ENCODE results near the gene TRAF2.

DNA sequence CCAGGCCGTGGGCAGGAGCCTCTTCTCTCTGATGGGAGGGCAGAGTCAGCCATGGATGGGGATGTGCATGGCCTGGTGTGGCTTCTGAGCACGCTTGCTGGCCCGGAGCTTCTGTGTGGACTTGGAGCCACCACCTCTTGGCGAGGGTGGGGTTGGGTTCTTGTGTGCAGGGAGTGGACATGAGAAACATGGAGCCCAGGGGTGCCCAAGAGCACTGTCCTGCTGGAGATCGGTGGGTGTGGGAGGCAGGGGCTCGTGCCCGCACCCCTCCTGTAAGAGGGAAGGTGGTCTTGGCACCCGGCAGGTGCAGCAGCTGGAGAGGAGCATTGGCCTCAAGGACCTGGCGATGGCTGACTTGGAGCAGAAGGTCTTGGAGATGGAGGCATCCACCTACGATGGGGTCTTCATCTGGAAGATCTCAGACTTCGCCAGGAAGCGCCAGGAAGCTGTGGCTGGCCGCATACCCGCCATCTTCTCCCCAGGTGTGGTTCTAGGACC, 34.5 kb downstream of the TRAF2 start:
- no peak for TF ChIP-seq ZKSCAN8 (CRISPR knock-in tag; IDR thresholded peaks at IDR 0.05; ENCODE audit: borderline replicate concordance)
- TF ChIP-seq SUZ12 (IDR thresholded peaks at IDR 0.05; ENCODE audit: low read depth, low read length), result no peak
- TF ChIP-seq MBNL3 (CRISPR knock-in tag; conservative IDR thresholded peaks at IDR 0.05), result no peak
- TF ChIP-seq, protein P1, sequence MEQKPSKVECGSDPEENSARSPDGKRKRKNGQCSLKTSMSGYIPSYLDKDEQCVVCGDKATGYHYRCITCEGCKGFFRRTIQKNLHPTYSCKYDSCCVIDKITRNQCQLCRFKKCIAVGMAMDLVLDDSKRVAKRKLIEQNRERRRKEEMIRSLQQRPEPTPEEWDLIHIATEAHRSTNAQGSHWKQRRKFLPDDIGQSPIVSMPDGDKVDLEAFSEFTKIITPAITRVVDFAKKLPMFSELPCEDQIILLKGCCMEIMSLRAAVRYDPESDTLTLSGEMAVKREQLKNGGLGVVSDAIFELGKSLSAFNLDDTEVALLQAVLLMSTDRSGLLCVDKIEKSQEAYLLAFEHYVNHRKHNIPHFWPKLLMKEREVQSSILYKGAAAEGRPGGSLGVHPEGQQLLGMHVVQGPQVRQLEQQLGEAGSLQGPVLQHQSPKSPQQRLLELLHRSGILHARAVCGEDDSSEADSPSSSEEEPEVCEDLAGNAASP (CRISPR knock-in tag; IDR thresholded peaks at IDR 0.05; ENCODE audit: borderline replicate concordance), result no peak
- TF ChIP-seq, protein P2, sequence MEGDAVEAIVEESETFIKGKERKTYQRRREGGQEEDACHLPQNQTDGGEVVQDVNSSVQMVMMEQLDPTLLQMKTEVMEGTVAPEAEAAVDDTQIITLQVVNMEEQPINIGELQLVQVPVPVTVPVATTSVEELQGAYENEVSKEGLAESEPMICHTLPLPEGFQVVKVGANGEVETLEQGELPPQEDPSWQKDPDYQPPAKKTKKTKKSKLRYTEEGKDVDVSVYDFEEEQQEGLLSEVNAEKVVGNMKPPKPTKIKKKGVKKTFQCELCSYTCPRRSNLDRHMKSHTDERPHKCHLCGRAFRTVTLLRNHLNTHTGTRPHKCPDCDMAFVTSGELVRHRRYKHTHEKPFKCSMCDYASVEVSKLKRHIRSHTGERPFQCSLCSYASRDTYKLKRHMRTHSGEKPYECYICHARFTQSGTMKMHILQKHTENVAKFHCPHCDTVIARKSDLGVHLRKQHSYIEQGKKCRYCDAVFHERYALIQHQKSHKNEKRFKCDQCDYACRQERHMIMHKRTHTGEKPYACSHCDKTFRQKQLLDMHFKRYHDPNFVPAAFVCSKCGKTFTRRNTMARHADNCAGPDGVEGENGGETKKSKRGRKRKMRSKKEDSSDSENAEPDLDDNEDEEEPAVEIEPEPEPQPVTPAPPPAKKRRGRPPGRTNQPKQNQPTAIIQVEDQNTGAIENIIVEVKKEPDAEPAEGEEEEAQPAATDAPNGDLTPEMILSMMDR (CRISPR knock-in tag; IDR thresholded peaks at IDR 0.05), result no peak
- no peak for TF ChIP-seq MTF1 (CRISPR knock-in tag; IDR thresholded peaks at IDR 0.05)
- no peak for TF ChIP-seq RBM39 (IDR thresholded peaks at IDR 0.05; ENCODE audit: low read depth, low read length, poor library complexity, severe bottlenecking)
- TF ChIP-seq HOXD1 (CRISPR knock-in tag; IDR thresholded peaks at IDR 0.05), result no peak
- TF ChIP-seq, protein P3, sequence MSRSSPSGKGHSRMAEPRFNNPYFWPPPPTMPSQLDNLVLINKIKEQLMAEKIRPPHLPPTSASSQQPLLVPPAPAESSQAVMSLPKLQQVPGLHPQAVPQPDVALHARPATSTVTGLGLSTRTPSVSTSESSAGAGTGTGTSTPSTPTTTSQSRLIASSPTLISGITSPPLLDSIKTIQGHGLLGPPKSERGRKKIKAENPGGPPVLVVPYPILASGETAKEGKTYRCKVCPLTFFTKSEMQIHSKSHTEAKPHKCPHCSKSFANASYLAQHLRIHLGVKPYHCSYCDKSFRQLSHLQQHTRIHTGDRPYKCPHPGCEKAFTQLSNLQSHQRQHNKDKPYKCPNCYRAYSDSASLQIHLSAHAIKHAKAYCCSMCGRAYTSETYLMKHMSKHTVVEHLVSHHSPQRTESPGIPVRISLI (CRISPR knock-in tag; IDR thresholded peaks at IDR 0.05; ENCODE audit: borderline replicate concordance), result no peak
